ENCODE measurements around the gene WDR20. TPM values are rescaled to one million over a fixed set of nuclear protein-coding genes. Genes with fewer than 3 reads are reported as not detected.
"Not testable (repeated sequence)": the region's sequence is repeated elsewhere in the genome, so short reads cannot be mapped to it uniquely, and the experiment has no call there.

Gene WDR20
- total RNA-seq, 1 donor from 2014 or later = 26.2 TPM

GRCh38 chr14:102095871-102096568, 43.7 kb upstream of the WDR20 start:
- peaks cover 10% of the 10 kb centered on the region for H3K4me1 ChIP-seq
- TF ChIP-seq CTCF (IDR thresholded peaks at IDR 0.05) = no peak
- intact Hi-C loops (cut with DNase I) = no loop called here
- ATAC-seq (peak in 1 of 2 donors; percentile 22), DNase-seq (no peak)
- no peak overlapping the region for H3K4me3 ChIP-seq
- no peaks in the 10 kb centered on the region for H3K9me3 ChIP-seq
- H3K27me3 ChIP-seq (ENCODE audit: low read depth) = no peaks in the 10 kb centered on the region
- no peak overlapping the region for H3K27ac ChIP-seq
- no peaks in the 10 kb centered on the region for H3K36me3 ChIP-seq

GRCh38 chr14:102096569-102097188, 43.0 kb upstream of the WDR20 start:
- peak; percentile 87 for DNase-seq
- peak; percentile 90 to 94 for ATAC-seq
- intact Hi-C loops (cut with DNase I) = no loop called here

GRCh38 chr14:102097441-102098135, 42.1 kb upstream of the WDR20 start:
- Histone ChIP-seq H3K4me1 (peaks cover 10% of the 10 kb centered on the region), H3K4me3 (no peak overlapping the region), H3K27ac (no peak overlapping the region), H3K9me3 (no peaks in the 10 kb centered on the region), H3K36me3 (no peaks in the 10 kb centered on the region), H3K27me3 (ENCODE audit: low read depth) (no peaks in the 10 kb centered on the region)
- DNase-seq (no peak), ATAC-seq (no peak)
- TF ChIP-seq CTCF (IDR thresholded peaks at IDR 0.05) = no peak
- intact Hi-C loops (cut with DNase I) = no loop called here

More at GRCh38 chr14:102096569-102097188, 43.0 kb upstream of the WDR20 start:
- no peaks in the 10 kb centered on the region for H3K36me3 ChIP-seq
- H3K4me1 ChIP-seq = peaks cover 10% of the 10 kb centered on the region
- H3K27me3 ChIP-seq (ENCODE audit: low read depth) = no peaks in the 10 kb centered on the region
- H3K4me3 ChIP-seq = no peak overlapping the region
- H3K9me3 ChIP-seq = no peaks in the 10 kb centered on the region
- peak; percentile 90 for TF ChIP-seq CTCF (IDR thresholded peaks at IDR 0.05)
- no peak overlapping the region for H3K27ac ChIP-seq

GRCh38 chr14:102103062-102103695, 36.5 kb upstream of the WDR20 start:
- H3K27me3 ChIP-seq (ENCODE audit: low read depth) = no peaks in the 10 kb centered on the region
- no peak for TF ChIP-seq CTCF (IDR thresholded peaks at IDR 0.05)
- no peak overlapping the region for H3K27ac ChIP-seq
- intact Hi-C loops (cut with DNase I) = no loop called here
- DNase-seq (no peak), ATAC-seq (no peak)
- no peaks in the 10 kb centered on the region for H3K4me1 ChIP-seq
- H3K4me3 ChIP-seq = no peak overlapping the region
- no peaks in the 10 kb centered on the region for H3K36me3 ChIP-seq
- no peaks in the 10 kb centered on the region for H3K9me3 ChIP-seq

GRCh38 chr14:102105369-102105768, 34.3 kb upstream of the WDR20 start:
- no peaks in the 10 kb centered on the region for H3K27me3 ChIP-seq (ENCODE audit: low read depth)

GRCh38 chr14:102109332-102109731, 30.4 kb upstream of the WDR20 start:
- H3K9me3 ChIP-seq; H3K4me1 ChIP-seq; H3K4me3 ChIP-seq; H3K27ac ChIP-seq; H3K27me3 ChIP-seq (ENCODE audit: low read depth); intact Hi-C loops (cut with DNase I); H3K36me3 ChIP-seq; ATAC-seq; DNase-seq: not testable (repeated sequence)

More at GRCh38 chr14:102105369-102105768, 34.3 kb upstream of the WDR20 start:
- ATAC-seq = no peak
- no peak for TF ChIP-seq CTCF (IDR thresholded peaks at IDR 0.05)
- intact Hi-C loops (cut with DNase I) = no loop called here
- Histone ChIP-seq H3K27ac (no peak overlapping the region), H3K4me3 (no peak overlapping the region), H3K9me3 (no peaks in the 10 kb centered on the region), H3K4me1 (no peaks in the 10 kb centered on the region), H3K36me3 (no peaks in the 10 kb centered on the region)
- DNase-seq = no peak
